T-helper 2 cell treated with Interferon-gamma antibody and Interleukin-4, amounts not matched to agents 5 μg/mL and 100 μg/mL, for 36 hours (primary cell): ENCODE data around the gene CRKL.
A peak's percentile ranks its signal among the peaks of the same experiment; 100 is the strongest.
"Not testable (repeated sequence)": the region's sequence is repeated elsewhere in the genome, so short reads cannot be mapped to it uniquely, and the experiment has no call there.

ENCODE experiments used
- DNase-seq: peaks from one replicate; pipeline ENCODE4 v3.0.0; 2021; ENCODE audit warnings: low spot score
- H3K27ac Mint-ChIP-seq: one replicate; pipeline ENCODE4 v1.8.0; 2021; ENCODE audit warnings: mild to moderate bottlenecking, mixed read lengths
- H3K27me3 Mint-ChIP-seq: one replicate; pipeline ENCODE4 v1.8.0; 2021; ENCODE audit warnings: low read depth, mixed read lengths
- H3K36me3 Mint-ChIP-seq: one replicate; pipeline ENCODE4 v1.8.0; 2021; ENCODE audit warnings: low read depth, mixed read lengths
- H3K4me1 Mint-ChIP-seq: one replicate; pipeline ENCODE4 v1.8.0; 2021; ENCODE audit warnings: low read depth, mixed read lengths
- H3K4me3 Mint-ChIP-seq: one replicate; pipeline ENCODE4 v1.8.0; 2022; ENCODE audit warnings: mild to moderate bottlenecking, moderate library complexity, mixed read lengths
- H3K9me3 Mint-ChIP-seq: one replicate; pipeline ENCODE4 v1.8.0; 2021; ENCODE audit warnings: mixed read lengths

CRKL gene

GRCh38 chr22:20935049-20935448, 17.8 kb downstream of the CRKL start:
- Mint-ChIP-seq H3K4me1 (peaks cover 16% of the 10 kb centered on the region), H3K36me3 (peaks cover 46% of the 10 kb centered on the region)
- H3K9me3 Mint-ChIP-seq, H3K4me3 Mint-ChIP-seq, H3K27me3 Mint-ChIP-seq, DNase-seq, H3K27ac Mint-ChIP-seq: not testable (repeated sequence)

- H3K27me3 Mint-ChIP-seq, H3K9me3 Mint-ChIP-seq, DNase-seq, H3K4me3 Mint-ChIP-seq, H3K27ac Mint-ChIP-seq: not testable (repeated sequence)
- Mint-ChIP-seq H3K4me1 (peaks cover 25% of the 10 kb centered on the region), H3K36me3 (peaks cover 46% of the 10 kb centered on the region)
Measured at GRCh38 chr22:20935780-20936539, 18.8 kb downstream of the CRKL start.

GRCh38 chr22:20937031-20937793, 20.0 kb downstream of the CRKL start:
- Mint-ChIP-seq H3K9me3 (no peaks in the 10 kb centered on the region), H3K27ac (peak overlapping the region; percentile 2), H3K4me1 (peaks cover 27% of the 10 kb centered on the region), H3K27me3 (no peaks in the 10 kb centered on the region), H3K4me3 (no peak overlapping the region), H3K36me3 (peaks cover 50% of the 10 kb centered on the region)
- DNase-seq: no peak

GRCh38 chr22:20937794-20938671, 20.8 kb downstream of the CRKL start:
- no peak overlapping the region for H3K4me3 Mint-ChIP-seq

GRCh38 chr22:20939457-20940185, 22.4 kb downstream of the CRKL start:
- not testable (repeated sequence) for H3K27me3 Mint-ChIP-seq, DNase-seq, H3K4me3 Mint-ChIP-seq, H3K9me3 Mint-ChIP-seq, H3K27ac Mint-ChIP-seq
- peaks cover 42% of the 10 kb centered on the region for H3K36me3 Mint-ChIP-seq
- H3K4me1 Mint-ChIP-seq: peaks cover 31% of the 10 kb centered on the region

More at GRCh38 chr22:20937794-20938671, 20.8 kb downstream of the CRKL start:
- DNase-seq: no peak
- Mint-ChIP-seq H3K27ac (no peak overlapping the region), H3K4me1 (peaks cover 27% of the 10 kb centered on the region), H3K27me3 (no peaks in the 10 kb centered on the region), H3K36me3 (peaks cover 52% of the 10 kb centered on the region), H3K9me3 (no peaks in the 10 kb centered on the region)

- H3K4me1 Mint-ChIP-seq: peaks cover 31% of the 10 kb centered on the region
- no peak overlapping the region for H3K27ac Mint-ChIP-seq
- peaks cover 38% of the 10 kb centered on the region for H3K36me3 Mint-ChIP-seq
- DNase-seq: no peak
- no peaks in the 10 kb centered on the region for H3K27me3 Mint-ChIP-seq
- no peak overlapping the region for H3K4me3 Mint-ChIP-seq
- H3K9me3 Mint-ChIP-seq: no peaks in the 10 kb centered on the region
Measured at GRCh38 chr22:20940186-20940651, 23.0 kb downstream of the CRKL start.

GRCh38 chr22:20940904-20941385, 23.7 kb downstream of the CRKL start:
- DNase-seq: no peak
- Mint-ChIP-seq H3K27ac (no peak overlapping the region), H3K4me3 (no peak overlapping the region), H3K4me1 (peaks cover 31% of the 10 kb centered on the region), H3K9me3 (no peaks in the 10 kb centered on the region), H3K27me3 (no peaks in the 10 kb centered on the region), H3K36me3 (peaks cover 35% of the 10 kb centered on the region)

GRCh38 chr22:20942203-20942902, 25.1 kb downstream of the CRKL start:
- Mint-ChIP-seq H3K4me1 (peaks cover 27% of the 10 kb centered on the region), H3K36me3 (peaks cover 33% of the 10 kb centered on the region), H3K27ac (peak overlapping the region; percentile 8)
- H3K4me3 Mint-ChIP-seq, H3K9me3 Mint-ChIP-seq, DNase-seq, H3K27me3 Mint-ChIP-seq: not testable (repeated sequence)

GRCh38 chr22:20943104-20943933, 26.1 kb downstream of the CRKL start:
- Mint-ChIP-seq H3K27ac (no peak overlapping the region), H3K9me3 (no peaks in the 10 kb centered on the region), H3K36me3 (peaks cover 25% of the 10 kb centered on the region), H3K27me3 (no peaks in the 10 kb centered on the region), H3K4me1 (peaks cover 30% of the 10 kb centered on the region), H3K4me3 (no peak overlapping the region)
- DNase-seq: no peak

GRCh38 chr22:20944042-20944441, 26.8 kb downstream of the CRKL start:
- Mint-ChIP-seq H3K36me3 (peaks cover 20% of the 10 kb centered on the region), H3K27ac (no peak overlapping the region), H3K9me3 (no peaks in the 10 kb centered on the region), H3K4me3 (no peak overlapping the region), H3K27me3 (no peaks in the 10 kb centered on the region), H3K4me1 (peaks cover 26% of the 10 kb centered on the region)
- no peak for DNase-seq

GRCh38 chr22:20945578-20945934, 28.3 kb downstream of the CRKL start:
- Mint-ChIP-seq H3K36me3 (peaks cover 22% of the 10 kb centered on the region), H3K4me3 (no peak overlapping the region), H3K27ac (no peak overlapping the region), H3K9me3 (no peaks in the 10 kb centered on the region), H3K27me3 (no peaks in the 10 kb centered on the region), H3K4me1 (peaks cover 26% of the 10 kb centered on the region)
- DNase-seq: no peak
